ENCODE results near the gene AHR. TPM values are rescaled to one million over a fixed set of nuclear protein-coding genes. Genes with fewer than 3 reads are reported as not detected.

Gene AHR
- total and polyA plus RNA-seq, 2 donors (not counting 3 experiments of a cell fraction or from before 2014, with no cell fraction given): 4.8 to 31.8 TPM

GRCh38 chr7:17279061-17279460, 19.4 kb upstream of the AHR start:
- FAIRE-seq (no peak), DNase-seq (ENCODE audit: low read depth, low spot score) (no peak)
- intact Hi-C loops (cut with micrococcal nuclease) (no loop called here), dilution Hi-C loops (cut with MboI; ENCODE audit: extremely low pct_ligation_motif_present, low sequenced_read_pairs) (no loop called here)
- H3K4me2 ChIP-seq (ENCODE audit: insufficient read depth, low read length): no peak overlapping the region
- no peak overlapping the region for H3K27ac ChIP-seq (ENCODE audit: insufficient read depth, low read depth, low read length)
- H3K79me2 ChIP-seq (ENCODE audit: control insufficient read depth, insufficient read depth, low read length): no peaks in the 10 kb centered on the region
- H3K36me3 ChIP-seq (ENCODE audit: control insufficient read depth in 2 of 2, extremely low read depth in 1 of 2, insufficient read depth in 2 of 2, low read length in 2 of 2): no peaks in the 10 kb centered on the region
- no peak overlapping the region for H3K4me3 ChIP-seq (replicated peaks in 1 of 3; ENCODE audit: insufficient read depth in 1 of 3, low read depth in 1 of 3, low read length in 3 of 3)
- no peaks in the 10 kb centered on the region for H3K9me1 ChIP-seq (replicated peaks; ENCODE audit: control insufficient read depth, extremely low read depth, insufficient read depth, low read length)
- H3K9me3 ChIP-seq (replicated peaks; ENCODE audit: control insufficient read depth, insufficient read depth, low read length): no peaks in the 10 kb centered on the region
- ChIA-PET POLR2A (no interaction called here), CTCF (interaction anchor here (1.3 kb wide), 1 partner anchor 216 kb away, joined by 3 read pairs; no protein-coding TSS in a partner anchor)
- H4K20me1 ChIP-seq (replicated peaks; ENCODE audit: control insufficient read depth, extremely low read depth, insufficient read depth, low read length): no peaks in the 10 kb centered on the region
- no peak for TF ChIP-seq GATA2 (IDR thresholded peaks at IDR 0.05; ENCODE audit: insufficient read depth, insufficient read length, low read depth, low read length)
- TF ChIP-seq MAX (IDR thresholded peaks at IDR 0.05; ENCODE audit: insufficient read depth, insufficient read length): no peak
- no peak for TF ChIP-seq FOS (IDR thresholded peaks at IDR 0.05; ENCODE audit: borderline replicate concordance, insufficient read depth, low read length)
- TF ChIP-seq POLR2A (IDR thresholded peaks at IDR 0.05; ENCODE audit: low read depth, low read length): no peak
- no peak for TF ChIP-seq JUN (IDR thresholded peaks at IDR 0.05; ENCODE audit: borderline replicate concordance, insufficient read depth, insufficient read length, low read depth)
- no peak for TF ChIP-seq CTCF (IDR thresholded peaks at IDR 0.05; ENCODE audit: extremely low read depth in 1 of 2, insufficient read depth in 1 of 2, low read depth in 1 of 2, low read length in 2 of 2)
- no peak for TF ChIP-seq MYC (IDR thresholded peaks at IDR 0.05; ENCODE audit: low read depth, low read length)
- TF ChIP-seq EZH2 (IDR thresholded peaks at IDR 0.05; ENCODE audit: borderline replicate concordance, low read depth, low read length, severe bottlenecking): no peak
- no peak for TF ChIP-seq POLR2AphosphoS5 (IDR thresholded peaks at IDR 0.05; ENCODE audit: insufficient read depth, low read depth, low read length)
- no peak overlapping the region for H2AFZ ChIP-seq (ENCODE audit: low read depth, low read length)
- no peak overlapping the region for H3K9ac ChIP-seq (replicated peaks; ENCODE audit: extremely low read depth, insufficient read depth, low read length)
- BruUV-seq (replicated peaks): no TSS peak
- peaks cover 14% of the 10 kb centered on the region for H3K4me1 ChIP-seq (ENCODE audit: control insufficient read depth, extremely low read depth, insufficient read depth, low read length)
- H3K27me3 ChIP-seq (ENCODE audit: control insufficient read depth in 2 of 2, insufficient read depth in 2 of 2, low read length in 2 of 2): no peaks in the 10 kb centered on the region

Data from endothelial cell of umbilical vein (primary cell).